ENCODE measurements around the gene MYO18A. TPM values are rescaled to one million over a fixed set of nuclear protein-coding genes. Genes with fewer than 3 reads are reported as not detected.
A peak's percentile ranks its signal among the peaks of the same experiment; 100 is the strongest.
"Not testable (repeated sequence)": the region's sequence is repeated elsewhere in the genome, so short reads cannot be mapped to it uniquely, and the experiment has no call there.

The MYO18A gene
- total RNA-seq (2014; rRNA removed; shearing (Covaris generic)): 105 and 108 TPM in 2 replicates

DNA sequence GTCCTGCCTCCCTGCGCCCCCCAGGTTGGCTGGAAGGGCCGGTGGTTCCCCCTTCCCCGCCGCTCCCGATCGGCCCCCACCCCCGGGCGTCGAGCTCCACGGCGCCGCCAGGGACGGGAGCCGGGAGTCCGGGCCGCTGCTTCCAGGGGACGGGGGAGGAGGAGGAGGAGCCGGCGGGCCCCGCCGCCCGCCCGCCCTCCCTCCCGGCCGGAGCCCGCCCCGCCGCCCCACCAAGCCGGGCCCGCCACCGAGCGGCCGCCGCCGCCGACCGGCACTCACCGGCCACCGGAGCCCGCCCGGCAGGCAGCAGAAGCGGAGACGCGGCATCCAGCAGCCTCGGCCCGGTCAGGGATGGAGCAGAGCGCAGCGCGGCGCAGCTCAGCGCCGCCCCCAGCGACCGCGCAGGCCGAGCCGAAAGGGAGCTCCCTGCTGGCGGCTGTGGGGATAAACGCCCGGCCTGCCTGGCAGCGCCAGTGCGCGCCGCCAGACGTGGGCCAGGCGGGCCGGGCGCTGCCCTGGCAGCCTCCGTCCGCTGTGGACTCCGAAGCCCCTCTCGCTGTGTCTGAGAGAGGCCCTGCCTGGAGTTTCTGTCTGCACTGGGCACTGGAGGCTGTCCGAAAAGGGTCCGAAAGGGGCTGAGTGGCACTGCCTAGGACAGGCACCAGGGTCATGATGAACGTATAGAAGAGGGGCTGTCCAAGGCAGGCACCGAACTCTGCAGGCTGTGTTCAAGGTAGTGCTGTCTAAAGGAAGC, at the start of gene MYO18A:
Gene MYO18A (minus strand): TSS at position 365 of the 754 bp plus-strand sequence. CDS start 13,458 bp downstream, outside the sequence.
- DNase-seq (ENCODE audit: low spot score): peak; percentile 85

GRCh38 chr17:29225396-29225795, 45.2 kb upstream of the MYO18A start:
- no peak for DNase-seq (ENCODE audit: low spot score)

DNA sequence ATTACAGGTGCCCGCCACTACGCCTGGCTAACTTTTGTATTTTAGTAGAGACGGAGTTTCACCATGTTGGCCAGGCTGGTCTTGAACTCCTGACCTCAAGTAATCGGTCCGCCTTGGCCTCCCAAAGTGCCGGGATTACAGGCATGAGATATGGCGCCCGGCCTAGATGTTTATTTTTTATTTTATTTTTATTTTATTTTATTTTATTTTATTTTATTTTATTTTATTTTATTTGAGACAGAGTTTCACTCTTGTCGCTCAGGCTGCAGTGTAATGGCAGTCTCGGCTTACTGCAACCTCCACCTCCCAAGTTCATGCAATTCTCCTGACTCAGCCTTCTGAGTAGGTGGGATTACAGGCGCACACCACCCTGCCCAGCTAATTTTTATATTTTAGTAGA, 41.1 kb upstream of the MYO18A start:
- DNase-seq (ENCODE audit: low spot score): not testable (repeated sequence)

DNA sequence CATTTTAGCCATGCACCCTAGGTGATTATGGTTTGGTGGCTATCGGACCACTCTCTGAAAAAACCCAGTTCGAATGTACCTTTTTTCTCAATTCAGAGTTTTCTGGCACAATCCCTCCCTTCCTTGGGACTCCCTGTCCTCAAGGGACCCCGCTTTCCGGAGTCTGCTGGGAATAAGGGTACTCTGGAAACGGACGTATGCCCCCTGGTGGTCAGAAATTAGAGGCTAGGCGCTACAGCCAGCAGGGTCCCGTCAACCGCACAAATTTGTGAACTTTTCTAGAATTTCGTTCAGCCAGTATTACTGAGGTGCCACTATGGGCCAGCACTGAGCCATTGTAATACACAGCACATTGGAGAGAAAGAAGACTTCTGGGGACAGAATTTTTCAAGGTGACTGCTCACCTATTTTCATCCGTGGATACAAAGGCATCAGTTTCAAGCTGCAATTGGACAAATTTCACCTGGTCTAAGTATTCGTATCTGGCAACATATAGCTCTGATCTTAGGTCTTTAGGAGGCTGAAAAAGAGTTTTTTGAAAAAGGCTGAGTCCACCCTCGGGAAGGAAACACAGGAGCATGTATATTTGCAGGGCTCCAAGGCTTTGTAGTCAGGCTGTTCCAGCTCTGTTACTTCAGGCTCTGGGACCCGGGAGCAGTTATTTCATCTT, 39.3 kb upstream of the MYO18A start:
- DNase-seq (ENCODE audit: low spot score): peak; percentile 85

DNA sequence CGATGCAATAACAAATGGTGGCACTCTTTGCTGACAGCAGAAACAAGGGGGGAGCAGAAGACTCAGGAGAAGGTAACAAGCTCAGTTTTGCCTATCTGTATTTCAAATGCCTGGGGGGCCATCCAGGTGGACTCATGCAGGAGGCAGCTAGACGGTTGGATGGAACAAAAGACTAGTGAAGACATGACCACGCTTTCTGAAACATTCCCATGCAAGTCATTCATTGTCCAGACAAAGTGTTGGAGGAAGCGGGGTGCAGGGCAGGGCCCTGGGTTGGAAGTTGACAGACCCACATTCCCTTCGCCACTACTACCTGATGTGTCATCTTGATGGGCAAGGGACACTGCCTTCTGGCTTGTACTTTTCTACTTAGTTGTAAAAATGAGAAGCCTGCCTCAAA, 36.7 kb upstream of the MYO18A start:
- no peak for DNase-seq (ENCODE audit: low spot score)

GRCh38 chr17:29216181-29216580, 36.0 kb upstream of the MYO18A start:
- no peak for DNase-seq (ENCODE audit: low spot score)

GRCh38 chr17:29215717-29216116, 35.5 kb upstream of the MYO18A start:
- no peak for DNase-seq (ENCODE audit: low spot score)

- no peak for DNase-seq (ENCODE audit: low spot score)
Measured at GRCh38 chr17:29215174-29215573, 35.0 kb upstream of the MYO18A start.

DNA sequence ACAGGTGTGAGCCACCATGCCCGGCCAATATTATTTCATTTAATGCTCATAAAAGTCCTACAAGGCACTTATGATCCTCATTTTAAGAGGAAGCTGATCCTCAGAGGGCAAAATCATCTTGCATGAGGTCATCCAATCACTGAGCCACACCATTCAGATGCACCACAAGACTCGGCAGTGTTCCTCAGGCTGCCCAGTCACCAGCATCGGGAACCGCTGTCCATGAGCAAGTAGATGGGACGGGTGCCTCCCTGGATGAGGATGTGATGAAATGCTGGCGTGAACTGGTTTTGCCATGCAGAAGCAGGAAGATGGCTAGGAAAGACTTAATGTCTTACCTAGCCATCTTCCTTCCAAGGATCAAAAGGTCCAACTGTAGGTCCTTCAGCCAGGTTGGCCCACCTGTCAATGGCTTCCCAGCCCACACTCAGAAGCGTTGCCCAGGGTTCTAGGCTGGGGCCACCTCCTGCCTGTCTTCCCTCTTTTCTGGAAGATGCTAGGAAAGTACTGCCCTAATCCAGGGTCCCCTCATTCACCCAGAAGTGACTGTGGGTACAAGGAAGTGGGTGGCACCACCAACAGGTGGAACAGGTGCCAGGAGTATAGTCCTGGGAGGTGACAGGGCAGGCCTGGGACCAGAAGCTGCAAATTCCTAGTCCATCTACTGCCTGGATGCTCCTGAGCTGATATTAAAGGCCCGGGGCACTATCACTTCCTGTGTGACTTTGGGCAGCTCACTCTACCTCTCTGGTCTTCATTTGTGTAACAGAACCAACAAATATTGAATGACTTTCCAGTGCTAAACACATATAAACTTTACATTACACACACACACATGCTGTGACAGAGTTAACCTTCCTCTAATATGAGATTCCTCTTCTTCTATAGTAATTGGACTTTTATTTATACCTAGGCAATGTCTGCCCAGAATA, 34.3 kb upstream of the MYO18A start:
- no peak for DNase-seq (ENCODE audit: low spot score)

DNA sequence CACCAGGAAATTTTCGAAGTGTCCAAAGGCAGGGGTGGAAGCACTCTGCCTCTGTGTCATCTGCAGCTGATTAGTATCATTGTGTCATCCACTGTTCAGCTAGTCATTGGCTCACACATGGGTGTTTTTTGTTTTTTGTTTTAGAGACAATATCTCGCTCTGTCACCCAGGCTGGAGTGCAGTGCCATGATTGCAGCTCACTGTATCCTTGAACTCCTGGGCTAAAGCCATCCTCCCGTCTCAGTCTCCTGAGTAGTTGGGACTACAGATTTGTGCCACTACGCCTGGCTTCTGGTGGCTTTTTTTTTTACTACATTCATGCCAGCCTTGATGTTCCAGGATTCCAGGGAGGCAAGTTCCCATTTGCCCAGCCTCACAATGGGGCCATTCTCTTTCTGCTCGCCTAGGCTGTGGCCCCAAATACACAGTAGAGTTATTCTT, 32.5 kb upstream of the MYO18A start:
- no peak for DNase-seq (ENCODE audit: low spot score)

DNA sequence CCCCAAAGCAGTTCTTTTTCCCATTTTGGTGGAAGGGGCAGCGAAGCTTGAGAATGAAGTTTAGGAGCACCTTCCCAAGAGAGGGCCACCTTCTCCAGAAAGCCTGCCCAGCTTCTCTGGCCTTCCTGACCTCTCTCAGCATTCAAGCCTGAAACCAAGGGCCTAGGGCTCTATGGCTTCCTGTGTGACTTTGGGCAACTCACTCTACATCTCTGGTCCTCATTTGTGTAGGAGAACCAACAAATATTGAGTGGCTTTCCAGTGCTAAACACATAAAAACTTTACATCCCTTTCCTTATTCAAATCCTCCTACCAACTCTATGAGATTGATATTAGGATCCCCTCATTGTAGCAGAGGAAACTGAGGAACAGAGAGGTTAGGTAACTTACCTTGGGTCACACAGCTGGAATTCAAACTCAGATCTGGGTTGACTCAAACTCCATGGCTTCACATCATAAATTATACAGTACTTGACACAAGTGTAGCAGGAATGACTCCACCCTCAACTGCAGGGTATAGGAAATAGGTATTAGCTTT, 32.0 kb upstream of the MYO18A start:
- no peak for DNase-seq (ENCODE audit: low spot score)

DNA sequence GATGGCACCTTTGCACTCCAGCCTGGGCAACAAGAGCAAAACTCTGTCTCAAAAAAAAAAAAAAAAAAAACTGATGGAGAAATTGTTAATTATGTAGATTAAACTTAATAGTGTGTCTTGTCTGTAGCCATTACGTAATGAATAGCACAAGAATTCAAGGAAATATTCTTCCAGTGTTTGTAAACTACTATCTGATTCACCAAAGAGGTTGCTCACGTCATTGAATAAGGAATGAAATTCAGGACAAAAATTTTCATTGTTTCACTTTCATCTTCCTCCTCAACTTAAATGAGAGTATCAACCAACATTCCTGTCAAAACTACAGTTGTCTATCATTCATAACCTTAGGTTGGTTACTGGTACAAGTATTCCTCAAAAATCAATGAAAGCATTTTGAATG, 30.7 kb upstream of the MYO18A start:
- no peak for DNase-seq (ENCODE audit: low spot score)

DNA sequence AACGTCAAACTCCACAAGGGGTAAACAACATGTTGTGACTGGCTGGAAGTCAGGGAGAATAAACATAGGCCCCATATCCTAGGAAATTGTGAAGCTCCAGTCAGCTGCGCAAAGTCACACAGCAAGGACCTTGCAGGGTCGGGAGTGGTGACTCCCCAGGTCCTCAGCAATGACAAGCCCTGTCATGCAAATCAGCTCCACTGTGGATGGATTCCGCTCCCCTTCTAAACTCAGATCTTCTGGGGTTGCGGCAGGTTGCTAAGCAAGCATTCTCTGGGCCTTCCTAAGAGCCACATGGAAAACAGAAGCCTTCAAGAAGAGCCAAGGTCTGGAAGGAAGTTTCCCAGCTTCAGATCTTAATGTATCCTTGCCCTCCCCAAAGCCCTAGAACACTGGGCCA, 28.9 kb upstream of the MYO18A start:
- no peak for DNase-seq (ENCODE audit: low spot score)

- DNase-seq (ENCODE audit: low spot score): no peak
Measured at GRCh38 chr17:29207975-29208374, 27.8 kb upstream of the MYO18A start.

- no peak for DNase-seq (ENCODE audit: low spot score)
Measured at GRCh38 chr17:29205047-29205446, 24.8 kb upstream of the MYO18A start.

DNA sequence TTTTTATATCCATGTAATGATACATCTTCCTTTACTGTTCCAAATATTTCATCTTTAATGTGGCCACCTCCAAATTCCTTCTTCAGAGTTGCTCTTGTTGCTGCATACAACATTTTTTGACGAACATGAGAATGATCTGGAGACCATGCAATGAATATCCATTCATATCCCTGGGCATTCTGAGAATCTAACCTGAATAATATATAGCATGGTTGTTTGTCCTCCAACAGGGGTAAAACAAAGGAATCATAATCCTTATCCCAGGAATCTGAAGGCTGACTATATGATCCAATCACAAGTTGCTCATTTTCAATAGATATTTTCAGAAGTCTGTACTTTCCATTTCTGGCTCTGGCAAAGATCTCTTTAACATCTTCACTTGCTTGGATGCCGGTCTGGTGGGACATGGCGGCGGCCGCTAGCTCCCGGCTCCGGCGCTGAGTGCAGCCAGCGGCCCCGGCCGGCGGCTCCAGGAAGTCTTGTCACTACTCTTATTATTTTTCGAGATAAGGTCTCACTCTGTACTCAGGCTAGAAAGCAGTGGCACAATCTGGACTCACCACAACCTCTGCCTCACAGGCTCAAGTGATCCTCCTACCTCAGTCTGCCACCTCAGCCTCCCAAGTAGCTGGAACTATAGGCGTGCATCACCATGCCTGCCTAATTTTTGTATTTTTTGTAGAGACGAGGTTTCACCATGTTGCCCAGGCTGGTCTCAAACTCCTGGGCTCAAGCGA, 24.0 kb upstream of the MYO18A start:
- DNase-seq (ENCODE audit: low spot score): not testable (repeated sequence)

- no peak for DNase-seq (ENCODE audit: low spot score)
Measured at GRCh38 chr17:29197516-29198272, 17.5 kb upstream of the MYO18A start.

GRCh38 chr17:29196769-29197515, 16.7 kb upstream of the MYO18A start:
- no peak for DNase-seq (ENCODE audit: low spot score)

DNA sequence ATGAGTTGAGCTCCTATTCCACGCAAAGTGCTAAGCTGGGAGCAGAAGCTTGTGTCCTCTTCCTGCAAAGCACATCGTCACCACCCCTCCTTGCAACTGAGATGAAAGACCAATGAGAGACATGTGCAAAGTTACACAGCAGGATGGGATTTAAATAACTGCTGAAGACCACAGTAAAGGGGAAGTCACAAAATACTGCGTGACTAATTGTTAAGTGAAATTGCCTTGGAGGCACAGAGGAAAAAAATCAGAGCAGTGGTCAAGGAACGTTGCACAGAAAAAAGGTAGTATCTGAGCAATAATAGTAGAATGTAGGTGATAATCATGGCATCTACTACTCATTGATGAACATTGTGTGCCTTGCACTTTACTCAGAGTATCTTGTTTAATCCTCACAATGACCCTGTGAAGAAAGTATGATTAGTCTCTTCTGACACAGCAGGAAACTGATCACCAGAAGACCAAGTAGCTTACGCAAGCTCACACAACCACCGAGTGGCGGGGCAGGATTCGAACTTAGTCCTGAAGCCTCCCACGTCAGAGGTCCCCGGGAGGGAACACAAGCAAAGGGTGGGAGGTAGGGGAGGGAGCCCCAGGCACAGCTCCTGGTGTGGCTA, 15.4 kb upstream of the MYO18A start:
- DNase-seq (ENCODE audit: low spot score): no peak
